Stimulated activated CD4-positive, alpha-beta T cell treated with anti-CD3 and anti-CD28 coated beads, Interleukin-4, amount 100 ng/mL, for 24 hours (primary cell): ENCODE measurements around the gene ALDH1A2.

Source experiments
- DNase-seq: peaks from one replicate; pipeline ENCODE4 v3.0.0-alpha.2; 2020

Gene ALDH1A2

DNA sequence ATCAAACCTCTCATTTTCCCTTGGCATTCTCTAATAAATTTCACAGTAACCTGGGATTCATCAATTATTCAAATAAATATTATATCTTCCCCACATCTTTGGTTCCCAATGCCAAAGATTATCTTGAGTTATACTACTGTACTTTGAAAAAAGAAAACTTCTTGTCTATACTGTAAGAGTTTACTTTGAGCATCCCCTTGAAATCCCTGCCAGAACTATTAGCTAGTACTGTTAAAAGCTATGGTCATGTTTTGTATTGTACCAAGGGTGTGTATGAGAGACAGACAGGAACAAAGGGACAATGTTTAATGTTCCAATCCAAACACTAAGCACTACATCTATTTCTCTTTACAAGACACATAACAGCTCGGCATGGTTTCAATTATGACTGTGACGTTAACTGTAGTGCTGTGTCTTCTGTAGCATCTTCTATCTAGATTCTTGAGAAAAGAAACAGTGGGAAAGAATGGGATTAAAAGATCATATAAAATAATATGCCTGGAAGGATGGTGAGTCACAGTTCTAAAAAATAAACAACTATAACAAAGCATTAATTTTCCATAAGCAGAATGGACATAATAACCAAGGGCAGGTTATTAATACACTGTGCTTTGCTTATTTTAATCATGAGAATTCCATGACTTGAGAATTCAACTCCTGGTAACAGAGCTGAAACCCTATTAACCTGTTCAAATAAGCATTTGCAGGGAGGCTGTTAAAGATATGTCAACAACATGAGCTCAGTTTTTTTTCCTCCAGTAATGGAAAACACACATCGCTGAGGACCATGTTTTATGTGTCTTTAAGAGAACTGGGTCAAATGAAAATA is 71.1 kb downstream of the ALDH1A2 start:
- no peak for DNase-seq

DNA sequence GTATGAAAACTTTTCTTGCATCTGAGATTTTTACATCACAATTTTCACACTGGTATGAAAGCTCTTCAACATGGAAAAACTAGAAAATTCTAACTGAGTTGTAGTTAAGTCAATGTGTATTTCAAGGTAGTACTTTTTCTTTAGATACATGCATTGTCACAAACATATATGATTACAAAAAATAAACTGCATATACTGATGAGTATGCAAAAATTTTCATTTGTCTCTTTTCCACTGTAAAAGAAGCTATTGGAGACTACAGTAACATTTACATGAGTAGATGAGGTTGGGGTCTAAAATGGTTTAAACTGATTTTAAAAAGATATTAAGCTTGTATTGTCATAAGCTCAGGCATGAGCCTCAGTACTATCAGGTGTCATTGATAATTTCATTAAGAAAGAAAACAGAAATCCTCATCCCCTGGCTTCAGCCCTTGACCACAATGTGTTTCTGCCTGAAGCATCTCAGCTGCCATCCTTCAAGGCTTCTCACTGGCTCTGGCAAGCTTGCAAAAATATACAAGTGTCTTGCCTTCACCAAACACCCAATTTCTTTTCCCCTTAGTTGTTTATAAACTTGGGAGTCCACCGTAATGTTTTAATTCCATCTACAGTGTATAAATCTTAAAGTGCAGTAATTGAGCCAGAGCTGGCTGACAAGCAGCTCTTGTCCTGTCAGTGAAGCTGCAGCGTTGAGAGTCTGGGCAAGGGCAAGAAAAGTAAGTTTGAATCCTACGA is 71.9 kb downstream of the ALDH1A2 start:
- DNase-seq: no peak

DNA sequence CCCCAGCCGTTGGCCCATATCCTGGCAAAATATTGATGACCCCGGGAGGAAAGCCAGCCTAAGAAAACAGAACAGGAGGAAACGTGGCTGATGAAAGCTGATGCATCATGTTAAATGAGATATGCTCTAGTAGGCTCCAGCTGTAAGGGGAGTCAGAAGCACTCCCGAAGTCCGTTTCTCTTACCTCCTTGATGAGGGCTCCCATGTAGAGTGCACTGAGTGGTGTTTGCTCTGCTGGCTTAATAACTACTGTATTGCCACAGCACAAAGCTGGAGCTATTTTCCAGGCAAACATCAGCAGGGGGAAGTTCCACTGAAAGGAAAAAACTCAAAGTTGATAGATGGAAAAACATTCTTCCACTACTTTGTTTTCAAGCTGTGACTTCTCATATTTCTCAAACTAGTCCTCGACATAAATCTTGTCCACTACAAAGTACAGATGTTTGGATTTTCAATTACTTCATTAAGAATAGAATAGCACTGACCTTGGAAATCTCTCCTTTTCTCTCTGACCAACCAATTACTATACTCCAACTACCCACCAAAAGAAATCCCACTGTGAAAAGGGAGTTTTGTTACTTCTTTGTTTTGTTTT is 72.7 kb downstream of the ALDH1A2 start:
- DNase-seq: no peak

- DNase-seq: no peak
Observed at GRCh38 chr15:57973534-57973933, 92.0 kb downstream of the ALDH1A2 start.

DNA sequence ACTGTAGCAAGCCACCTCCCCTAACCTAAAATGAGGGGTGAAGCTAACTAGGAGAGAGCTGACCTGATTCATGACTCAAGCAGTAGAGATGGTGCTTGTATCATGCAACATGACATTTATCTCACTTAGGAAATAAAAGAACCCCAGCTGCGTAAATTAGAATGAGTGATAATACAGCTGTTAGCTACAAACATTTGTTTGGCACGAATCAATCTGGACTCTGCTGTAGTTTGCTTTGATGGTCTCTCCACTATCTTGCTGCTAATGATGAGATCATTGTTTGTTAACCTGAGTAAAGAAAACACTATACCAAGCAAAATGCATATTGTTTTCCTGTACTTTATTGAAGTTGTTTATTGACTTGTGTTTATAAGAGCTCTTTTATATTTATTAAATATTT is 92.6 kb downstream of the ALDH1A2 start:
- no peak for DNase-seq

GRCh38 chr15:57969996-57970395 is 95.5 kb downstream of the ALDH1A2 start:
- no peak for DNase-seq

DNA sequence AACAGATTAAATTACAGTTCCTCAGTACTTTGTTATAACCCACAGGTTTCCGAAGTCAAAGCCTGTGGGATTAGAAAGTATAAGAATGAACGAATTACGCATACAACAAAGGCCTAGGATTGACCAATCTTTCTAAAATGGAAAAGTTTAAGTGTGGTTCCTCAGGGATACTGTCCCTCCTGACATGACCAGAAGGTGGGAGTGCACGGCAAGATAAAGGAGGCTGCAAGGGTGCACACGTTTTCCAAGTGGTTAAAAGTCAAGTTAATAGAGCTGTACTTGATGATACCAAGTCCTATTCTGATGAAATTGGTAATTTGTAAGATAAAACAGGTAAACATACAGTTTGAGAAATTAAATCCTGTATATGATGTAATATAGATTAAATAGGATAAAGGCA is 96.2 kb downstream of the ALDH1A2 start:
- DNase-seq: no peak

DNA sequence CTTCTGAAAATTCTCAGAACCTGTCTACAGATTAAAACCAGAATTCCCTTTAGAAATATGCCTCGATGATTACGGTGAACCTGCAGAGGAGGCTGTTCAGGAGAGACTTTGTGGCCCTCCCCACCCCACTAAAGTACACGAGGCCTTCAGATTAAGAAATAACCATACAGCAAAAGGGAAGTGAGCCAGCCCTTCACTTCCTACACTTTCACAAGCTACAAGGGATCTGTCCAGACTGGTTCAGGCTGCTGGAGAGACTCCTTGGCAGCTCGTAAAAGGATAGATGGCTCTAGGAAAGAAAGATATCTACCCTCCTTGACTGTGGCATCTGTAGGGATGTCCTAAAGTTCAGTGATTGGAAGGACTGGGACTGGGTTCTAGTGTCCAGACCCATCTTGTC is 102.6 kb downstream of the ALDH1A2 start:
- no peak for DNase-seq

DNA sequence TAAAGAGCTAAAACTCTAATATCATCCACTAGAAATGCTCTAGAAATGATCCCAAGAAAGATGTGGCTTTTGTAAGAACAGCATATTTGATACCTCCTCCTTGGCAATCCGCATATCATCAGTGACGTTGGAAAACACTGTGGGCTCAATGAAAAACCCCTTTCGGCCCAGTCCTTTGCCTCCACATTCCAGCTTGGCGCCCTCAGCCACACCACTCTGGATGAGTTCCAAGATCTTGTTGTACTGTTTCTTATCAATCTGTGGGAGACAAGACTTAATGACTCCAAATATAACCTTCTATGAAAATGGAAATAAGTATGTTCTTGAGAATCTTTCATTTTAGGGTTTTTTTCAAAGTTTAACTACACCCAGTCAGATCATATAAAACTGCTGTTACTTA is 103.6 kb downstream of the ALDH1A2 start:
- DNase-seq: no peak

- no peak for DNase-seq
Observed at GRCh38 chr15:57957113-57957512, 108.4 kb downstream of the ALDH1A2 start.

GRCh38 chr15:57953874-57954273 is 111.6 kb downstream of the ALDH1A2 start:
- DNase-seq: no peak

DNA sequence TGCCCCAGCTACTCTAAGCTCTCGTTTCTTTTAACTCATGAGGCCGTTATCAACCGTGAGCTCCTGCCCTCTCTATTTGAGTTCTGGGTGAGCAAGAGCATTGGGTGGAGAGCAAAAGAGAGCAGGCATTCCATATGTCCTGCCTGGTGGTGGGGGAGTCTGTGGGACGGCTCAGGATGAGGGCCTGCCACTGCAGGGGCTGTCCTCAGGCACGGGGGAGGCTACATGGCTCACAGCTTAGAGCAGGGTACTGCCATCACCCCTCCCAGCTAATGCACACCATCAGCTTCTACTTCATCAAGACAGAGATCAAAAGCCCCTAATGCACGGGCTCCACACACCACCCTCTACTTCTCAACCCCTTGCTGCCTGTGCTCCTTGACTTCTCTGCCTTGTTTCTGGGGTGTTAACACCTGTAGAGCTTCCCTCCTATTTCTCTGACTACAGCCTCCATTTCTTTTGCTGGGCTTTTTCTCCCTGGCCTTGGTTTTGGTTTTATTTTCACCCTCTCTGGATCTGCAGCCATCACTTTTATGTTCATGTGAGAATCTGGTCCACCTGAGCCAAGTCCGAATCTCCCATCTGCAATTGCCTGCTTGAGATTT is 114.1 kb downstream of the ALDH1A2 start:
- no peak for DNase-seq

DNA sequence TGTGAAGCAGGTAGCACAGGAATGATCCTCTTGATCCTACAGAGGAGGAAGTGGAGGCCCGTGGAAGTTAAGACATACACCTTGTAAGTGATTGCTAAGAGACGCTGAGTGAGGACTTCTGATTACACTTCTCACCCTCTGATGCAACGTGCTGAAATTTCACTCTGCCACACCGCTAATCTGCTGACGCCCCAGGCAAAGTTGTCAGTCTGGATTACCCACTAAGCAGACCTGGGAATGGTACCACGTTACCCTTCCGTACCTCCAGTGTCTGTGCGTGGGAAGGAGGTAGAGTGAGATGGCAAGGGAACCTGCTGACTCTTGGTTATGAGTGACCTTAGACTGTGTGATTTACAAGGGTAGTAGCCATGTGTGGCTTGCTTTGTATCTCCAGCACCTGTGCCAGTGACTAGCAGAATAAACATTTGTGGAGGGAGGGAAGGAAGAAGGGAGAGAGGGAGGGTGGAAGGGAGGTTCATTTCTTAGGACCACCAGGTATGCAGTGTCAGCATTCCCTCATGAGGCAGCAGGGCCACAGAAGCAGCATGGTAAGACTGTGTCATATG is 115.0 kb downstream of the ALDH1A2 start:
- no peak for DNase-seq

DNA sequence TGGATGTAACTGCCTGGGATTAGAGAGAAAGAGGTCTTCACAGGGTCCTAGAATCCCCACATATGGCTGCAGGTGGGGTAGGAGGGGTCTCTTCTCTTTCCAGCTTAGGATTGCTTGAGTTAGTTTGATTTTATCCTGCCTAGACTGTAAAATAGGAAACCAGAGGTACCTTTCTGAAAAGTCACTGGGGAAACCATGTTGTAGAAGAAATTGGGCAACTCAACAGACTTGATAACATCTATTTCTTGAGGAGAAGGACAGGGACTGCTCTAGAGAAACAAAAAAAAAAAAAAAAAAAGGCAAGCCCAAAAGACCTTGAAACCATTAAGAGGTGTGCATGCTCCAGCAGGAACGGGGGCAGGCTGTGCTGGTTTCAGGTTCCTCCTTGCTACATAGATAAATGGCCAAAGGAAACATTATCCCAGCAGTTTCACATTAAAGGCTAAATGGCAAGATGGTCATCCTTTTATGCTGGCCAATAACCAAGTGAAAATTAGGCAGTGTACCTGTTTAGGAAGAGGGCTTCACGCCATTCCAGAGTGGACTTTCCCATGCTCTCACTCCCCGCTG is 116.1 kb downstream of the ALDH1A2 start:
- no peak for DNase-seq

DNA sequence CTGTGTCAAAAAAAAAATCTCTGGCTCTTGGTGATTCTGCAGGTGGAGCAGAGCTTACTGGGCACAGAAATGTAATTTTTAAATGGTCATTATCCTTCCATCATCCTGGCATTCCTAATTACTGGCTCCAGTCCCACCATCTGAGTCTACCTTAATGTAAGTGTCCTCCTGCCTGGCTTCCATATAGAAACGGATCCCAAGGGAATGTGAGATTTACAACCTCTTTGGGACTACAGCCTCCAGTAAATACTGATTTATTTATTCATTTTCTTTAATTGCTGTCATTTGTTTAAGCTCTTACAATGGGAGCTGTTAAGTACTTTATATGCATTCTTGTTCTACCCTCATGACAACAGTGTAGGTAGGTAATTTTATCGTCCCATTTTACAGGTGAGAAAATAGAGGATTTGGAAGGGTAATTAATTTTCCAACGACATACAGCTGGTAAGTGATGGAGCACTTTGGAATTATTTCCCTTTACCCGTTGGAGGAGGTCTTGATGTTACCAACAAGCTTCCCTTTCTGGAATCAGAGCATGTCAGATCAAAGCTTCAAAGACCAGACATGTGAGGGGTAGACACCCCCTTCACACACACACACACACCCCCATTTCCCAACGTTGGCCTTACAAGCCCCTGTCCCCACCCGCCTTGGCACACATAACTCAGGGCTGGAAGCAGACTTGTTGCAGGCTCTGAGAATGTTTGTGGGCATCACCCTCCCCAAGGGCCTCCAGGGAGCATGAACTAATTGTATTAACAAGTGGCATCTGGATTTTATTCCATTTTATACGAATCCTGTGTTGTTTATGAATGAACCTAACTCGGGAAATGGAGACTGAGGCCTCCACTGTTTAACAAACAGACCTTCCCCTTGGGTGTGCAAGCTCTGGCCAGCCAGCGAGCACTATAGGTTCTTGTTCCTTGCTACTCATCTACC is 116.9 kb downstream of the ALDH1A2 start:
- no peak for DNase-seq

GRCh38 chr15:57947781-57948180 is 117.7 kb downstream of the ALDH1A2 start:
- no peak for DNase-seq

DNA sequence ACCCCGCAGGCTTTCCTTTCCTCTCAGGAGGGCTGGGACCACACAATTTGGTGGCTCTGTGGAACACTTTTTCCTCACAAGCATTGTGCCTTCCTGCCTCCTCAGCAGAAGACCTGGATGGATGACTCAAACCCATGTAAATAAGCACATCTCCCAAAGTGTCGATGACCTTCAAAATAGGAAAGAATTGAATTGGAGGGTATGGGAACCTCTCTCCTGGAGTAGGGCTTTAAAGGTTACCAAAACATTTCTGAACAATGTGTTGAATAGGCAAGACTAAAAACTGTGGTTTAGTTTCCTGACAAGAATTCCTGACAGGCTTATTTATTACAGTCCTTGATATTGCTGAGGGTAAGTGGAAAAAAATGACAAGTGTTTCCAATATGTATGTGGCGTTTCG is 118.2 kb downstream of the ALDH1A2 start:
- DNase-seq: no peak

- DNase-seq: no peak
Observed at GRCh38 chr15:57946491-57947048, 118.9 kb downstream of the ALDH1A2 start.

DNA sequence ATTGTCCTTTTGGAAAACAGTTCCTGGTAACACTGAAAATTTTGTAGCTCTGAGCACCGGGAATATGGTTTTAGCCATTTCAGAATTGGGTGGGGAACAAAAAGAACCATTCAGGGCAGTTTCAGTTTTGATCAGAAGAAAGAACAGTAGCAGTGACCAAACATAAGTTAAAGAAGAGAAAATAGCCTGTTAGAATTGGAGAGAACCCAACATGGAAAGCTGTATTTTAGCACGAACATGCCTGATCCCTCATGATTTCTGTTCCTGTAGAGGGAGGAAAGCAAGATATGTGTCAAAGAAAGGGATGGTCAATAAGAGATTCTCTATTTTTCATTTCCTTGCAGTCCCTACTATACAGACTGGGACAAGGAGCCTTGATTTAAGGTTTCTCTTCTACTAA is 119.9 kb downstream of the ALDH1A2 start:
- DNase-seq: no peak

DNA sequence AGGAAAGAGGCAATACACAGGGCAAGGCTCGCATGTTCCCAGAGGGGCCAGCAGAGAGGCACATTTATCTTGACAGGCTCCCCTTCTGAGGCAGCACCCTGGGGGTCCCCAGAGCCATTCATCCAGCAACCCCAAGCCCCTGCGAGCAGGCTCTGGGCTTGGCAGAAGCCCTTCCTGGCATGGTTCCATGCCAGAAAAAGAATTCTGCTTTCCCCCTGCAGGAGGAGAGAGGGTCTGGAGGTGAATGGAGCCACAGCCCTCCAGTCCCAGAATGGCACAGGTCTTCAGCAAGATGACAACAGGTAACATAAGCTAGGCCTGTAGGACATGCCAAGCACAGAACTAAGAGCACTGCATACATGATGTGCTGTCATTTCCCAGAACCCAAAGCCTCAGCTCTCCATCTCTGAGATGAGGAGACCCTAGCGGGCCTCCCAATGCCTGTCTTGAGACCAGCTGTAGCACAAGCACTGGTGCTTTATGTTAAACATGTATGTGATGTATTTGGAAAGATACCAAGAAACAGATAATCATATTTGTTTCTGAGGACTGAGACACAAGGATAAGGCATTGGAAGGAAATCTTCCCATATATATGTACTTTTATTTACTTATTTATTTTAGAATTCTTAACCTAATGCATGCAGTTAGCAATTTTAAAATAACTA is 121.6 kb downstream of the ALDH1A2 start:
- DNase-seq: no peak

DNA sequence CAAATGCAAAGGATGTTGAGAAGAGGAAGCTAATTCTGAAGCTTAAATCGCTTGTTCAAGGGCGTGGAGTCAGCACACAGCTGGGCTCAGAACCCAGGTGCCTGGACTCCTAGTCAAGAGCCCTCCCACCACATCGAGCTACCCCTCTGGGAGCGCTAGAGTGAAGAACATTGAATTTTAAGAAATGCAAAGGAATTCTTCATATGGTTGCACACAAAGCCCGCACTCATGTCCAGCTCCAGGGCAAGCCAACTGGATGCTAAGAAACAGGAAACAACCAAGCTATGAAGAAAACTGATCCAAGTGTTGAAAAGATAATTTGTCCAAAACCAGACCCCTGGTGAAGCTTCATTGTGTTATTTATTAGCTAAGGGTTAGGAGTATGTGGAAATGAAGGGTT is 122.3 kb downstream of the ALDH1A2 start:
- no peak for DNase-seq
